Muscle of leg (tissue), 11 donors: ENCODE results near the gene DCAKD. TPM values are rescaled to one million over a fixed set of nuclear protein-coding genes. Genes with fewer than 3 reads are reported as not detected.
"Not testable (repeated sequence)": the region's sequence is repeated elsewhere in the genome, so short reads cannot be mapped to it uniquely, and the experiment has no call there.

Experiments used
- DNase-seq: peaks from one replicate; pipeline ENCODE4 v3.0.0; 2013
- H3K27ac ChIP-seq: one replicate; pipeline ENCODE4 v1.5.1; 2013; ENCODE audit warnings: mild to moderate bottlenecking, low read length, control low read depth
- H3K27me3 ChIP-seq: one replicate; pipeline ENCODE4 v1.6.1; 2013; ENCODE audit warnings: low read length; ENCODE audit not compliant: control insufficient read depth, insufficient read depth
- H3K36me3 ChIP-seq: one replicate; pipeline ENCODE4 v1.6.1; 2013; ENCODE audit warnings: low read length; ENCODE audit not compliant: control insufficient read depth, insufficient read depth
- H3K4me1 ChIP-seq: one replicate; pipeline ENCODE4 v1.6.1; 2013; ENCODE audit warnings: low read length; ENCODE audit not compliant: control insufficient read depth, insufficient read depth
- H3K4me3 ChIP-seq: one replicate; pipeline ENCODE4 v1.5.1; 2013; ENCODE audit warnings: low read length, control low read depth
- H3K9me3 ChIP-seq: replicated peaks from 2 replicates; pipeline ENCODE4 v1.6.1; 2013; ENCODE audit warnings: low read depth, low read length; ENCODE audit not compliant: control insufficient read depth
- WGBS: methylation state at CpG from one replicate; pipeline ENCODE4 v1.1.5; 2013; ENCODE audit warnings: missing lambda C conversion rate; ENCODE audit not compliant: insufficient coverage; 5-methylcytosine and 5-hydroxymethylcytosine counted together
- polyA plus RNA-seq, 8 donors: library from polyadenylated mRNA; unstranded; fragments of 120-200 nt; gene quantifications; one replicate each; pipeline versions ENCODE4 v1.2.1 to v1.2.3, GENCODE V29; 2013; ENCODE audit warnings: inconsistent platforms in 1 of 8, low replicate concordance in 1 of 8; ENCODE audit not compliant: insufficient read length in 8 of 8, insufficient read depth in 1 of 8
- total RNA-seq: library from RNA; stranded (reverse); fragments of 120-200 nt; gene quantifications from one replicate; pipeline ENCODE4 v1.2.4, GENCODE V29; 2013

Gene DCAKD
- total and polyA plus RNA-seq, 9 donors: 27.2 to 40.1 (median 33.2) TPM

GRCh38 chr17:45070809-45071208, 19.4 kb upstream of the DCAKD start:
- H3K27me3 ChIP-seq: no peaks in the 10 kb centered on the region
- peaks cover 31% of the 10 kb centered on the region for H3K36me3 ChIP-seq
- H3K9me3 ChIP-seq: no peaks in the 10 kb centered on the region
- no peak for DNase-seq
- H3K4me1 ChIP-seq: no peaks in the 10 kb centered on the region
- H3K27ac ChIP-seq: no peak overlapping the region
- WGBS: no CpG with 5 or more reads among the region's 2 CpGs
- H3K4me3 ChIP-seq: no peak overlapping the region

- 96% methylated on average over 4 of the region's 8 CpGs for WGBS
- DNase-seq: no peak
- peaks cover 31% of the 10 kb centered on the region for H3K36me3 ChIP-seq
- H3K9me3 ChIP-seq: no peaks in the 10 kb centered on the region
- no peaks in the 10 kb centered on the region for H3K27me3 ChIP-seq
- no peak overlapping the region for H3K27ac ChIP-seq
- H3K4me1 ChIP-seq: no peaks in the 10 kb centered on the region
- H3K4me3 ChIP-seq: no peak overlapping the region
These were observed 18.6 kb upstream of the DCAKD start for GRCh38 chr17:45070001-45070400.

- Histone ChIP-seq H3K9me3 (no peaks in the 10 kb centered on the region), H3K27ac (no peak overlapping the region), H3K4me3 (no peak overlapping the region), H3K27me3 (no peaks in the 10 kb centered on the region), H3K4me1 (no peaks in the 10 kb centered on the region), H3K36me3 (peaks cover 17% of the 10 kb centered on the region)
- no peak for DNase-seq
- WGBS: 60% methylated on average over 1 of the region's 2 CpGs
These were observed 16.2 kb upstream of the DCAKD start for GRCh38 chr17:45067637-45068036.

DNA sequence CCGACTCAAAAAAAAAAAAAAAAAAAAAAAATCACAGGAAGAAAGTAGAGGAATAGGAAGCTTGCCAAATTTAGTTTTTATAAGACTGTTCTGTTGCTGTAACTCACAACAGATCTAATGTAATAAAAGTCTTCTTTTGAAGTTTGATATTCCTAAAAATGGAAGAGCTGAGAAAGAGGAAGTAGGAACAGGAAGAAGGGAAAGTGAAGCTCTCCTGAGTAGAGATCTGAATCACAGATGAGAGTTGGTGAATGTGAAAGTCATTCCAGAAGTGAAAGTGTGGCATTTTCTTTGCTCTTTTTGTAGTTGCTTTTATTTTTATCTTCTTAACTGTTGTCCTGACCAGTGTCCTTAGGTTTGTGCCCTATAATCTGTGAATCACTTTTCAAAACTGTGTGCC, 11.8 kb upstream of the DCAKD start:
- DNase-seq: no peak
- H3K4me1 ChIP-seq: peaks cover 15% of the 10 kb centered on the region
- no peak overlapping the region for H3K4me3 ChIP-seq
- no peak overlapping the region for H3K27ac ChIP-seq
- H3K27me3 ChIP-seq: no peaks in the 10 kb centered on the region
- no CpG with 5 or more reads among the region's 1 CpG for WGBS
- peaks cover 4% of the 10 kb centered on the region for H3K36me3 ChIP-seq
- no peaks in the 10 kb centered on the region for H3K9me3 ChIP-seq

GRCh38 chr17:45061606-45062205, 10.3 kb upstream of the DCAKD start:
- no CpG with 5 or more reads among the region's 15 CpGs for WGBS
- Histone ChIP-seq H3K27ac (peak overlapping the region; percentile 96), H3K4me1 (peaks cover 15% of the 10 kb centered on the region), H3K36me3 (no peaks in the 10 kb centered on the region), H3K27me3 (no peaks in the 10 kb centered on the region), H3K4me3 (peak overlapping the region; percentile 91), H3K9me3 (no peaks in the 10 kb centered on the region)
- no peak for DNase-seq

GRCh38 chr17:45060797-45061605, 9.6 kb upstream of the DCAKD start, which contains the start of gene NMT1:
Gene NMT1 (plus strand): TSS chr17:45061317. CDS start chr17:45061330, 13 bp downstream.
- Histone ChIP-seq H3K4me3 (peak within 1 kb of the TSS; percentile 91), H3K9me3 (no peaks in the 10 kb centered on the region), H3K27ac (peak within 1 kb of the TSS; percentile 96), H3K36me3 (no peaks in the 10 kb centered on the region), H3K4me1 (peaks cover 15% of the 10 kb centered on the region), H3K27me3 (no peaks in the 10 kb centered on the region)
- WGBS: 0% methylated on average over 30 of the region's 50 CpGs
- DNase-seq: peak; percentile 100

DNA sequence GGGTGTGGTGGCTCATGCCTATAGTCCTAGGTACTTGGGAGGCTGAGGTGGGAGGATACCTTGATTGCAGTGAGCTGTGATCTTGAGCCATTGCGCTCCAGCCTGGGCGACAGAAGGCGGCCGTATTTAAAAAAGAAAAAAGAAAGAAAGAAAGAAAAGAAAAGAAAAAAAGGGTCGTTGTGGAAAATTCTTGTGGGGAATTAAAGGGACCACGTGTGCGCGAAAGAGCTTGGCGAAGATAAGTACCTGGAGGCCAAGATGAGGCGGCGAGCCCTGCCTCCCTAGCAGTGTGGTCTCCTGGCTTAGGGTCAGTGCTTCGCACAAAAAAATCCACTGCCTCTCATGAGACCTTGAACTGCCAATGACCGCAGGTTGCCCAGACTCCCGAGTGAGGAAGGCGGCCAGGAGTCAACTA, 9.0 kb upstream of the DCAKD start:
- Histone ChIP-seq H3K27ac (peak overlapping the region; percentile 92), H3K4me3 (peak overlapping the region; percentile 91), H3K36me3 (peaks cover 4% of the 10 kb centered on the region), H3K9me3 (no peaks in the 10 kb centered on the region), H3K27me3 (no peaks in the 10 kb centered on the region), H3K4me1 (peaks cover 15% of the 10 kb centered on the region)
- DNase-seq: no peak
- 7% methylated on average over 15 of the region's 15 CpGs for WGBS

- peak; percentile 52 for DNase-seq
- H3K27ac ChIP-seq: peak overlapping the region; percentile 85
- no peaks in the 10 kb centered on the region for H3K27me3 ChIP-seq
- H3K4me3 ChIP-seq: peak overlapping the region; percentile 53
- no peaks in the 10 kb centered on the region for H3K9me3 ChIP-seq
- peaks cover 7% of the 10 kb centered on the region for H3K4me1 ChIP-seq
- H3K36me3 ChIP-seq: peaks cover 7% of the 10 kb centered on the region
- WGBS: 14% methylated on average over 10 of the region's 36 CpGs
These were observed 780 bp upstream of the DCAKD start for GRCh38 chr17:45052052-45052772.

- WGBS: no CpG with 5 or more reads among the region's 54 CpGs
- H3K4me1 ChIP-seq, DNase-seq, H3K36me3 ChIP-seq, H3K27ac ChIP-seq, H3K9me3 ChIP-seq, H3K27me3 ChIP-seq: not testable (repeated sequence)
- H3K4me3 ChIP-seq: peak overlapping the region; percentile 53
These were observed 254 bp upstream of the DCAKD start for GRCh38 chr17:45051720-45052051.

- H3K4me3 ChIP-seq: peak overlapping the region; percentile 76
- H3K9me3 ChIP-seq: no peaks in the 10 kb centered on the region
- H3K27me3 ChIP-seq: no peaks in the 10 kb centered on the region
- peaks cover 9% of the 10 kb centered on the region for H3K36me3 ChIP-seq
- H3K4me1 ChIP-seq: peaks cover 7% of the 10 kb centered on the region
- peak overlapping the region; percentile 98 for H3K27ac ChIP-seq
- WGBS: 0% methylated on average over 4 of the region's 14 CpGs
- no peak for DNase-seq
These were observed 862 bp downstream of the DCAKD start for GRCh38 chr17:45050481-45051059.
